ENCODE measurements around the gene SSPN. TPM values are rescaled to one million over a fixed set of nuclear protein-coding genes. Genes with fewer than 3 reads are reported as not detected.

The SSPN gene
- total RNA-seq, 1 experiment from 2014 or later, result 0.17 TPM

GRCh38 chr12:26162174-26162573 is 33.2 kb upstream of the SSPN start:
- H3K4me3 ChIP-seq (replicated peaks in 1 of 2; ENCODE audit: low read depth in 1 of 2, low read length in 2 of 2), result no peak overlapping the region
- no peak overlapping the region for H2AFZ ChIP-seq (ENCODE audit: low read depth, low read length, poor library complexity, severe bottlenecking)
- no peak overlapping the region for H3K4me2 ChIP-seq (ENCODE audit: low read length)
- H3K9me2 ChIP-seq (ENCODE audit: insufficient read depth), result no peaks in the 10 kb centered on the region
- no peaks in the 10 kb centered on the region for H3K27me3 ChIP-seq (ENCODE audit: insufficient read depth, low read length)
- ChIA-PET RAD21 (ENCODE audit: low non-redundant PET in 1 of 2, low total read pairs in 2 of 2, uncharacterized antibody in 2 of 2, unreplicated experiment in 2 of 2) (interaction anchor here in 1 of 2 experiments (0.7 kb wide), 1 partner anchor 329 kb away, joined by 3 read pairs; no protein-coding TSS in a partner anchor), CTCF (no interaction called here), POLR2A (no interaction called here)
- DNase-seq (ENCODE audit: low read depth, low spot score) (no peak), ATAC-seq (no peak)
- no TSS peak for BruUV-seq (replicated peaks)
- H3K27ac ChIP-seq (ENCODE audit: low read depth, low read length), result no peak overlapping the region
- no peaks in the 10 kb centered on the region for H3K36me3 ChIP-seq (ENCODE audit: control insufficient read depth in 1 of 2, insufficient read depth in 2 of 2, low read length in 2 of 2)
- no peaks in the 10 kb centered on the region for H3K79me2 ChIP-seq (ENCODE audit: insufficient read depth, low read length)
- intact Hi-C loops (cut with micrococcal nuclease), result no loop called here
- TF ChIP-seq EZH2phosphoT487 (IDR thresholded peaks at IDR 0.05; ENCODE audit: borderline replicate concordance), result no peak
- H4K20me1 ChIP-seq (ENCODE audit: insufficient read depth), result no peaks in the 10 kb centered on the region
- H3K4me1 ChIP-seq (ENCODE audit: control insufficient read depth in 1 of 2, insufficient read depth in 2 of 2, low read length in 2 of 2), result peaks cover 0 to 5% of the 10 kb centered on the region in 2 experiments; a peak in 1 of 4 replicates
- no peak overlapping the region for H3K9ac ChIP-seq (ENCODE audit: low read length)
- no peaks in the 10 kb centered on the region for H3K9me3 ChIP-seq (ENCODE audit: control insufficient read depth in 1 of 2, insufficient read depth in 1 of 2, low read depth in 1 of 2, low read length in 2 of 2)

DNA sequence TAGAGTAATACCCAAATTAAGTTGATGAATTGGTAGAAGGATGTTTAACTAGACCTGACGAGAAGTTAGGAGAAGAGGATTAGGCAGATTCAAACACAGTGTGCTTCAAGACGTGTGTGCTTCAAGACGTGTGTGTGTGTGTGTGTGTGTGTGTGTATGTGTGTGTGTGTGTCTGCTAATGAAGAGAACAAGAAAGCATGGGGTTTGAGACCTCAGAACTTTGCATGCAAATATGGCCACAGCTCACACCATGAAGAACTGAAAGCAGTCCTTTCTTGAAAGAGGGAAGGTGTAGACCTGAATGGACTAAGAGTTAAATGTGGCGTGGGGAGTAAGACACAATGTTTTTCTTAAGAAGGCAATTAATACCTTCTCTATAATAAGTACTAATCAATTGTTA is 32.5 kb upstream of the SSPN start:
- no peak overlapping the region for H3K27ac ChIP-seq (ENCODE audit: low read depth, low read length)
- H3K36me3 ChIP-seq (ENCODE audit: control insufficient read depth in 1 of 2, insufficient read depth in 2 of 2, low read length in 2 of 2), result no peaks in the 10 kb centered on the region
- no TSS peak for BruUV-seq (replicated peaks)
- ATAC-seq (no peak), DNase-seq (ENCODE audit: low read depth, low spot score) (no peak)
- no peaks in the 10 kb centered on the region for H3K9me2 ChIP-seq (ENCODE audit: insufficient read depth)
- no peaks in the 10 kb centered on the region for H3K27me3 ChIP-seq (ENCODE audit: insufficient read depth, low read length)
- no peak overlapping the region for H3K4me3 ChIP-seq (replicated peaks in 1 of 2; ENCODE audit: low read depth in 1 of 2, low read length in 2 of 2)
- no peak overlapping the region for H2AFZ ChIP-seq (ENCODE audit: low read depth, low read length, poor library complexity, severe bottlenecking)
- RAD21 ChIA-PET (ENCODE audit: low non-redundant PET in 1 of 2, low total read pairs in 2 of 2, uncharacterized antibody in 2 of 2, unreplicated experiment in 2 of 2), result interaction anchor here in 1 of 2 experiments (0.7 kb wide), 1 partner anchor 329 kb away, joined by 3 read pairs; no protein-coding TSS in a partner anchor
- POLR2A ChIA-PET, result no interaction called here
- no peaks in the 10 kb centered on the region for H3K79me2 ChIP-seq (ENCODE audit: insufficient read depth, low read length)
- H3K4me2 ChIP-seq (ENCODE audit: low read length), result no peak overlapping the region
- no peak overlapping the region for H3K9ac ChIP-seq (ENCODE audit: low read length)
- intact Hi-C loops (cut with micrococcal nuclease), result no loop called here
- CTCF ChIA-PET, result no interaction called here
- H3K4me1 ChIP-seq (ENCODE audit: control insufficient read depth in 1 of 2, insufficient read depth in 2 of 2, low read length in 2 of 2), result peaks cover 0 to 5% of the 10 kb centered on the region in 2 experiments; a peak in 1 of 4 replicates
- no peaks in the 10 kb centered on the region for H3K9me3 ChIP-seq (ENCODE audit: control insufficient read depth in 1 of 2, insufficient read depth in 1 of 2, low read depth in 1 of 2, low read length in 2 of 2)
- H4K20me1 ChIP-seq (ENCODE audit: insufficient read depth), result no peaks in the 10 kb centered on the region
- no peak for TF ChIP-seq JUND (IDR thresholded peaks at IDR 0.05)
- TF ChIP-seq POLR2A (IDR thresholded peaks at IDR 0.05; ENCODE audit: borderline replicate concordance, extremely low read depth, insufficient read depth, insufficient read length), result no peak
- no peak for TF ChIP-seq ZNF274 (IDR thresholded peaks at IDR 0.05; ENCODE audit: low read depth, low read length)
- TF ChIP-seq SIN3A (IDR thresholded peaks at IDR 0.05; ENCODE audit: low read depth), result no peak
- TF ChIP-seq ZFX (IDR thresholded peaks at IDR 0.05), result no peak
- TF ChIP-seq POLR2AphosphoS5 (IDR thresholded peaks at IDR 0.05; ENCODE audit: low read depth, low read length), result no peak
- TF ChIP-seq ATF3 (IDR thresholded peaks at IDR 0.05), result no peak
- no peak for TF ChIP-seq CBX3 (IDR thresholded peaks at IDR 0.05; ENCODE audit: low read depth)
- no peak for TF ChIP-seq EZH2phosphoT487 (IDR thresholded peaks at IDR 0.05; ENCODE audit: borderline replicate concordance)
- no peak for TF ChIP-seq CTCF (IDR thresholded peaks at IDR 0.05 in 2 of 3, conservative IDR thresholded peaks at IDR 0.05 in 1 of 3; ENCODE audit: borderline replicate concordance in 1 of 3, insufficient read depth in 1 of 3, low read depth in 2 of 3, low read length in 2 of 3)
- no peak for TF ChIP-seq ELF1 (IDR thresholded peaks at IDR 0.05; ENCODE audit: borderline replicate concordance, low read depth)
- TF ChIP-seq SP1 (IDR thresholded peaks at IDR 0.05; ENCODE audit: low read depth), result no peak
- no peak for TF ChIP-seq REST (IDR thresholded peaks at IDR 0.05; ENCODE audit: low read depth)
- TF ChIP-seq SRF (IDR thresholded peaks at IDR 0.05; ENCODE audit: low read depth), result no peak
- TF ChIP-seq CEBPB (IDR thresholded peaks at IDR 0.05; ENCODE audit: low read depth), result no peak
- TF ChIP-seq EGR1 (IDR thresholded peaks at IDR 0.05; ENCODE audit: low read depth), result no peak
- no peak for TF ChIP-seq TCF7L2 (IDR thresholded peaks at IDR 0.05; ENCODE audit: borderline replicate concordance, extremely low read depth, insufficient read depth, insufficient read length)
- TF ChIP-seq FOSL1 (IDR thresholded peaks at IDR 0.05; ENCODE audit: low read depth), result no peak

Data from HCT116 (cell line).